Caco-2 (cell line): ENCODE measurements around the gene GALNT18. TPM values are rescaled to one million over a fixed set of nuclear protein-coding genes. Genes with fewer than 3 reads are reported as not detected.

Experiments used
- BruUV-seq: library from RNA; stranded (reverse); fragments of 400-500 nt; replicated peaks from 2 replicates; lab custom pipeline; 2021; lab: Mats Ljungman, UMichigan
- CTCF ChIA-PET: fragments of 300-600 bp; sonication (Branson Sonifier 250); formaldehyde crosslinking; loops from one replicate; lab custom pipeline; 2022; ENCODE audit warnings: antibody characterized with exemption; lab: Charles Lee
- POLR2A ChIA-PET: fragments of 300-600 bp; sonication (Branson Sonifier 250); formaldehyde crosslinking; loops from one replicate; lab custom pipeline; 2022; ENCODE audit warnings: antibody characterized with exemption; lab: Charles Lee
- DNase-seq, 2 experiments: peaks; one replicate each; pipeline versions ENCODE4 v3.0.0 to v3.0.0-alpha.2; 2020 to 2022
- H3K27me3 ChIP-seq: replicated peaks from 2 replicates; pipeline ENCODE4 v1.6.0; 2011; ENCODE audit warnings: low read length; ENCODE audit not compliant: control insufficient read depth, insufficient read depth
- H3K36me3 ChIP-seq: 2 replicates; pipeline ENCODE4 v1.5.1; 2011; ENCODE audit warnings: low read length; ENCODE audit not compliant: control insufficient read depth, insufficient read depth
- H3K4me1 ChIP-seq: fragments of 250-450 bp; sonication (Bioruptor Pico); 2 replicates; pipeline ENCODE4 v1.5.1; 2020; ENCODE audit warnings: mild to moderate bottlenecking
- H3K4me3 ChIP-seq: 2 replicates; pipeline ENCODE4 v1.5.1; 2011; ENCODE audit warnings: low read depth, mild to moderate bottlenecking, control low read depth, low read length
- H3K9me3 ChIP-seq: fragments of 250-450 bp; sonication (Bioruptor Pico); 2 replicates; pipeline ENCODE4 v1.5.1; 2020; ENCODE audit warnings: mild to moderate bottlenecking, moderate library complexity
- H3K27ac Mint-ChIP-seq: one replicate; pipeline ENCODE4 v1.8.0; 2022; ENCODE audit warnings: mixed read lengths; ENCODE audit not compliant: unreplicated experiment
- H3K27me3 Mint-ChIP-seq: one replicate; pipeline ENCODE4 v1.8.0; 2022; ENCODE audit warnings: mixed read lengths; ENCODE audit not compliant: insufficient read depth, unreplicated experiment
- H3K36me3 Mint-ChIP-seq: one replicate; pipeline ENCODE4 v1.8.0; 2022; ENCODE audit warnings: mild to moderate bottlenecking, mixed read lengths; ENCODE audit not compliant: insufficient read depth, unreplicated experiment
- H3K4me1 Mint-ChIP-seq: one replicate; pipeline ENCODE4 v1.8.0; 2022; ENCODE audit warnings: low read depth, mixed read lengths; ENCODE audit not compliant: unreplicated experiment
- H3K4me3 Mint-ChIP-seq: one replicate; pipeline ENCODE4 v1.8.0; 2022; ENCODE audit warnings: mild to moderate bottlenecking, moderate library complexity, mixed read lengths; ENCODE audit not compliant: unreplicated experiment
- H3K9me3 Mint-ChIP-seq: one replicate; pipeline ENCODE4 v1.8.0; 2022; ENCODE audit warnings: mixed read lengths; ENCODE audit not compliant: unreplicated experiment
- CTCF ChIP-seq, 2 experiments: fragments of 200-600 bp in 1 of 2; IDR thresholded peaks; 1 replicate in 1 of 2; 2 replicates in 1 of 2; pipeline versions ENCODE4 v1.5.1 to v1.8.0; 2011 to 2022; ENCODE audit warnings: antibody characterized with exemption in 1 of 2, control low read depth in 1 of 2, inconsistent platforms in 1 of 2, low read depth in 1 of 2, low read length in 1 of 2, mild to moderate bottlenecking in 1 of 2, moderate library complexity in 1 of 2; ENCODE audit not compliant: insufficient read depth in 1 of 2, severe bottlenecking in 1 of 2, unreplicated experiment in 1 of 2
- intact Hi-C: fragments of 100-400 bp; cut with micrococcal nuclease; formaldehyde crosslinking; loops from one replicate; pipeline ENCODE4 v1.10.0; 2022; ENCODE audit not compliant: unreplicated experiment
- total RNA-seq: library from RNA; stranded (reverse); gene quantifications from 2 replicates; pipeline ENCODE4 v1.2.3, GENCODE V29; 2022

GALNT18 gene
- total RNA-seq, 1 experiment from 2014 or later, result 0.43 TPM

DNA sequence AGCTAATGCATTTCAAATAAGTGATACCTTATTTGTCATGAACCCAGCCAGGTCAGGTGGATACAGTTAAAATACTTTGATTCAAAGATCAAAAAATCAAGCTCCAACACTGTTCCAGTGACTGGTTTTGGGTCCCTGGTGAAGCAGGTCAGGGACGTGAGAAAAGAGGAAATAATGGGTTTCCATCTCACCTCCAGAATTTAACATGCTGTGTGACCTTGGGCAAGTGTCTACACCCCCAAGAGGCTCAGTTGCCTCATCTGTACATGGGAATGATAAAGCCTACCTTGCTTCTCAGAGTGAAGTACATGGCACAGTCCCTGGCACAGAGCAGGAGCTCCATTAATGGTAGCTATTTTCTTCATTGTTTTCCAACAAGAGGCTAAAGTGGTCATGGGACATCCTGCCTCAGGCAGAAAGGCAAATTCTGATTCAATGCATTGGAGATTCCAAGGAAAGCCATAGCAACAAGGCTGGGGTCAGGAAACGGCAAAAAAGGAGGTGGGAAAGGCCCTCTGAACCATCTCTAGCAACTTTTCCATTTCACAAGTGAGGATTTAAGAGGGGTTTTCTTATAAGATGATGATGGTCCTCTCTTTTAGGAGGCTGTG, 377.2 kb downstream of the GALNT18 start:
- Mint-ChIP-seq H3K4me3 (no peak overlapping the region), H3K4me1 (peaks cover 9% of the 10 kb centered on the region), H3K9me3 (peaks cover 13% of the 10 kb centered on the region), H3K36me3 (peaks cover 19% of the 10 kb centered on the region), H3K27me3 (peaks cover 11% of the 10 kb centered on the region), H3K27ac (no peak overlapping the region)
- intact Hi-C loops, result no loop called here
- H3K4me3 ChIP-seq, result no peak overlapping the region
- DNase-seq, result no peak
- CTCF ChIA-PET, result no interaction called here
- H3K27me3 ChIP-seq, result no peaks in the 10 kb centered on the region; the same call in 1 of the 2 replicates
- H3K4me1 ChIP-seq, result no peaks in the 10 kb centered on the region
- TF ChIP-seq CTCF (IDR thresholded peaks at IDR 0.05; ENCODE audit: insufficient read depth in 1 of 2, low read depth in 1 of 2, low read length in 1 of 2, severe bottlenecking in 1 of 2, unreplicated experiment in 1 of 2), result no peak
- BruUV-seq, result no TSS peak
- POLR2A ChIA-PET, result no interaction called here
- no peaks in the 10 kb centered on the region for H3K36me3 ChIP-seq
- 0 out of 2 replicates have a peak, but pooled peaks cover 5% of the 10 kb centered on the region for H3K9me3 ChIP-seq

GRCh38 chr11:11243590-11244469, 378.0 kb downstream of the GALNT18 start:
- peak in 1 of 2 experiments; percentile 11 for DNase-seq
- Histone ChIP-seq H3K27me3 (no peaks in the 10 kb centered on the region; the same call in 1 of the 2 replicates), H3K36me3 (no peaks in the 10 kb centered on the region), H3K4me3 (no peak overlapping the region), H3K4me1 (no peaks in the 10 kb centered on the region), H3K9me3 (0 out of 2 replicates have a peak, but pooled peaks cover 5% of the 10 kb centered on the region)
- H3K36me3 Mint-ChIP-seq, result peaks cover 19% of the 10 kb centered on the region
- TF ChIP-seq CTCF (IDR thresholded peaks at IDR 0.05; ENCODE audit: insufficient read depth in 1 of 2, low read depth in 1 of 2, low read length in 1 of 2, severe bottlenecking in 1 of 2, unreplicated experiment in 1 of 2), result no peak
- BruUV-seq, result no TSS peak
- H3K4me3 Mint-ChIP-seq, result no peak overlapping the region
- intact Hi-C loops, result no loop called here
- ChIA-PET POLR2A (no interaction called here), CTCF (no interaction called here)
- peaks cover 13% of the 10 kb centered on the region for H3K9me3 Mint-ChIP-seq
- peaks cover 11% of the 10 kb centered on the region for H3K27me3 Mint-ChIP-seq
- H3K4me1 Mint-ChIP-seq, result peaks cover 9% of the 10 kb centered on the region
- no peak overlapping the region for H3K27ac Mint-ChIP-seq

GRCh38 chr11:11243209-11243589, 378.6 kb downstream of the GALNT18 start:
- intact Hi-C loops, result no loop called here
- Mint-ChIP-seq H3K4me3 (no peak overlapping the region), H3K36me3 (peaks cover 19% of the 10 kb centered on the region), H3K4me1 (peaks cover 9% of the 10 kb centered on the region), H3K27ac (no peak overlapping the region), H3K9me3 (peaks cover 13% of the 10 kb centered on the region), H3K27me3 (peaks cover 11% of the 10 kb centered on the region)
- TF ChIP-seq CTCF (IDR thresholded peaks at IDR 0.05; ENCODE audit: insufficient read depth in 1 of 2, low read depth in 1 of 2, low read length in 1 of 2, severe bottlenecking in 1 of 2, unreplicated experiment in 1 of 2), result no peak
- no peaks in the 10 kb centered on the region; the same call in 1 of the 2 replicates for H3K27me3 ChIP-seq
- no TSS peak for BruUV-seq
- ChIA-PET POLR2A (no interaction called here), CTCF (no interaction called here)
- no peaks in the 10 kb centered on the region for H3K4me1 ChIP-seq
- no peak overlapping the region for H3K4me3 ChIP-seq
- H3K9me3 ChIP-seq, result 0 out of 2 replicates have a peak, but pooled peaks cover 5% of the 10 kb centered on the region
- H3K36me3 ChIP-seq, result no peaks in the 10 kb centered on the region
- DNase-seq, result no peak
